Esophagus squamous epithelium (tissue), 5 donors: ENCODE data around the gene COPS3. TPM values are rescaled to one million over a fixed set of nuclear protein-coding genes. Genes with fewer than 3 reads are reported as not detected.

Experiments
- DNase-seq: peaks from one replicate; lab custom pipeline; 2025; lab: John Stamatoyannopoulos, UW
- H3K27ac ChIP-seq, 4 donors: fragments of 200-600 bp; sonication (generic); one replicate each; pipeline ENCODE4 v1.5.1; 2016 to 2019; ENCODE audit warnings: mild to moderate bottlenecking in 1 of 4
- H3K27me3 ChIP-seq, 4 donors: fragments of 200-600 bp; sonication (generic); 1 replicate in 3 of 4; 2 replicates in 1 of 4; pipeline versions ENCODE4 v1.5.1 to v1.6.0; 2017 to 2021; ENCODE audit warnings: antibody characterized with exemption in 1 of 4
- H3K36me3 ChIP-seq, 3 donors: fragments of 200-600 bp; sonication (generic); one replicate each; pipeline ENCODE4 v1.5.1; 2016 to 2019
- H3K4me1 ChIP-seq, 3 donors: fragments of 200-600 bp; sonication (generic); one replicate each; pipeline ENCODE4 v1.5.1; 2017 to 2019
- H3K4me3 ChIP-seq, 4 donors: fragments of 200-600 bp; sonication (generic); 1 replicate in 3 of 4; 2 replicates in 1 of 4; pipeline ENCODE4 v1.5.1; 2016 to 2019; ENCODE audit warnings: mild to moderate bottlenecking in 2 of 4, moderate library complexity in 1 of 4
- H3K9me3 ChIP-seq, 3 donors: fragments of 200-600 bp; sonication (generic); one replicate each; pipeline ENCODE4 v1.5.1; 2016 to 2019
- POLR2A ChIP-seq, 4 donors: fragments of 450-650 bp; IDR thresholded peaks; one replicate each; pipeline ENCODE4 v1.6.1; 2017; ENCODE audit warnings: antibody characterized with exemption in 4 of 4, mild to moderate bottlenecking in 4 of 4, moderate library complexity in 3 of 4
- WGBS, 2 donors: methylation state at CpG; one replicate each; pipeline ENCODE4 v1.1.5; 2018; 5-methylcytosine and 5-hydroxymethylcytosine counted together
- intact Hi-C: fragments of 100-400 bp; cut with DNase I; formaldehyde crosslinking; loops from one replicate; pipeline ENCODE4 v1.15.0; 2022
- total RNA-seq, 4 donors: library from RNA; depleted of rRNA; stranded (reverse); fragments of >200 nt; gene quantifications; one replicate each; pipeline ENCODE4 v1.1.0, GENCODE V29; 2016
- TF ChIP-seq, protein P1 (sequence below), 6 experiments: fragments of 450-650 bp in 4 of 6; fragments of 200-600 bp in 2 of 6; sonication (generic) in 2 of 6; IDR thresholded peaks; one replicate each; pipeline ENCODE4 v1.5.1; 2016 to 2019; ENCODE audit warnings: antibody characterized with exemption in 6 of 6, mild to moderate bottlenecking in 4 of 6, moderate library complexity in 4 of 6
- donor health status: DM: yes; HTN: yes; CAD: no.

The COPS3 gene
- total RNA-seq, 4 donors from 2014 or later = 34.0 to 91.6 (median 68.7) TPM

DNA sequence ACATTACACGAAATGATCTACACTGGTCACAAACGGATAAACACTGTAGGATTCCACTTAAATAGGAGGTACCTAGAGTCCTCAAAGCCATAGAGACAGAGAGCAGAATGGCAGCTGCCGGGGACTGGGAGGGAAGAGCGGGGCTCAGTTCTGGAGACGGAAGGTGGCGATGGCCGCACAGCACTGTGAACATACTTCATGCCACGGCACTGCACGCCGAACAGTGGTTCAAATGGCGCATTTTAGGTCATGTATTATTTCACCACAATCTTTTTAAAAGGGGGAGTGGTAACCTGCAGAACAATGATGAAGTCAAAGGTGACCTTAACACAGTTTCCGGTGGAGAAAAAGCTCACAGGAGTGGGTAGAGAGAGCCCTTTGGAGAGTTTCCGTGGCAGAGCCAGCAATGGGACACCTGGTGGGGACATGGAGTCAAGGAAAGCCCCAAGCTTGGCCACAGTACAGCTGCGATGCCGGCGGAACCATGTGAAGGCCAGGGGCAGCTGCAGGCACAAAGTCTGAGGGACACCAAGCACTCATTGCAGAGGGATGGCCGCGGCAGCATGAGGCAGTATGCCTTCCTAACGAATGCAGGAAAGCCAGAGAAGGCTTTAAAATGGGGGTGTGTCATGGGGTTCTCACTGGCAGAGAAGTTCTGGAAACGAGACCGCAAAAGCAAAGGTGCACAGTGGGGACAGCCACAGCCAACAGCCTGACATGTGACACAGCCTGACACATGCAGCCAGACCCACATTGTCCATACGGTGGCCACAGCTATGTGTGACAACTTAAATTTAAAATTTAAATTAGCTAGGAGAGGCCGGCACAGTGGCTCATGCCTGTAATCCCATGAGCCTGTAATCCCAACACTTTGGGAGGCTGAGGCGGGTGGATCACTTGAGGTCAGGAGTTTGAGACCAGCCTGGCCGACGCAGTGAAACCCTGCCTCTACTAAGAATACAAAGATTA lies 51.3 kb downstream of the COPS3 start:
- Histone ChIP-seq H3K9me3 (no peaks in the 10 kb centered on the region), H3K27me3 (no peaks in the 10 kb centered on the region), H3K27ac (no peak overlapping the region), H3K4me3 (no peak overlapping the region), H3K36me3 (peaks cover 40 to 83% (median 65%) of the 10 kb centered on the region in 3 donors), H3K4me1 (peaks cover 0 to 20% (median 2%) of the 10 kb centered on the region in 3 donors)
- TF ChIP-seq, protein P1, sequence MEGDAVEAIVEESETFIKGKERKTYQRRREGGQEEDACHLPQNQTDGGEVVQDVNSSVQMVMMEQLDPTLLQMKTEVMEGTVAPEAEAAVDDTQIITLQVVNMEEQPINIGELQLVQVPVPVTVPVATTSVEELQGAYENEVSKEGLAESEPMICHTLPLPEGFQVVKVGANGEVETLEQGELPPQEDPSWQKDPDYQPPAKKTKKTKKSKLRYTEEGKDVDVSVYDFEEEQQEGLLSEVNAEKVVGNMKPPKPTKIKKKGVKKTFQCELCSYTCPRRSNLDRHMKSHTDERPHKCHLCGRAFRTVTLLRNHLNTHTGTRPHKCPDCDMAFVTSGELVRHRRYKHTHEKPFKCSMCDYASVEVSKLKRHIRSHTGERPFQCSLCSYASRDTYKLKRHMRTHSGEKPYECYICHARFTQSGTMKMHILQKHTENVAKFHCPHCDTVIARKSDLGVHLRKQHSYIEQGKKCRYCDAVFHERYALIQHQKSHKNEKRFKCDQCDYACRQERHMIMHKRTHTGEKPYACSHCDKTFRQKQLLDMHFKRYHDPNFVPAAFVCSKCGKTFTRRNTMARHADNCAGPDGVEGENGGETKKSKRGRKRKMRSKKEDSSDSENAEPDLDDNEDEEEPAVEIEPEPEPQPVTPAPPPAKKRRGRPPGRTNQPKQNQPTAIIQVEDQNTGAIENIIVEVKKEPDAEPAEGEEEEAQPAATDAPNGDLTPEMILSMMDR (IDR thresholded peaks at IDR 0.05) = no peak
- TF ChIP-seq POLR2A (IDR thresholded peaks at IDR 0.05) = no peak
- WGBS, 2 donors = 90% methylated on average over 21 to 25 of the region's 26 CpGs
- intact Hi-C loops = loop anchor here (10.0 kb wide), 1 partner anchor 85 kb away; no protein-coding TSS in a partner anchor
- DNase-seq = no peak

DNA sequence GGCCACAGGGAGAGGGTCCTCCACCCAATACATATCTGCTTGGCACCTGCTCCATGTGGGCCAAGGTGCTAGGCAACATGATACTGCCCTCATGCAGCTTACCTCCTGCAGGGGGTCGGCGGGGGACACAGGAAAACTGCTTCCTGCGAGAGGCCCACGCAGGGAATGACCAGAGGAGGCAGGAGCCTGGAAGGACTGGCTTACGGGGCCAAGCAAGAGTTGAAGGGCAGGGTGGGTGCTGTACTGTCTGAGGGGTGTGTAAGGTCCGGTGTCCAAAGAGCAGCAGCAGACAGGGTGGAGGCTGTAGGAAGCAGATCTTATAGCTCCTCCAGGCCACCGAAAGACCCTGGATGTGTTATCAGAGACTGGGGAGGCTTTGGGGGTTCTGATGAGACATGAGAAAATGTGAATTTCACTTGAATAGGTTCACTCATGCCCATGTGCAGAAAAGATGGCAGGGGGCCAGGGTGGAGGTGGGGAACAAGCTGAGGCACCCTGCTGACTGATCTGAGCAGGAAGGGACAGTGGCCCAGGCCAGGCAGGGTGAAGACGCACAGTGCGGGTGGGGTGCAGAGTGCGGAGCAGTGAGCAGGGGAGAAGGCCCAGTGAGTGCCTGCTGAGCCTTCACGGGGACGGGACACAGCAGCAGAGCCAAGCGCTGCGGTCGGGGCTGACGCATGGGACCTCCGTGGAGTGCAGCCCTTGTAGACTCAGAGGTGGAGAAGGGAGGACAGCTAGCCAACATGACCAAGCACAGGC lies 52.3 kb downstream of the COPS3 start:
- Histone ChIP-seq H3K27ac (no peak overlapping the region), H3K9me3 (no peaks in the 10 kb centered on the region), H3K4me3 (no peak overlapping the region), H3K4me1 (peaks cover 0 to 10% (median 0%) of the 10 kb centered on the region in 3 donors), H3K27me3 (no peaks in the 10 kb centered on the region), H3K36me3 (peaks cover 49 to 93% (median 74%) of the 10 kb centered on the region in 3 donors)
- no peak for DNase-seq
- intact Hi-C loops = no loop called here
- WGBS, 2 donors = 89 to 90% methylated on average over 15 to 17 of the region's 17 CpGs
- TF ChIP-seq, protein P1 (IDR thresholded peaks at IDR 0.05) = no peak

DNA sequence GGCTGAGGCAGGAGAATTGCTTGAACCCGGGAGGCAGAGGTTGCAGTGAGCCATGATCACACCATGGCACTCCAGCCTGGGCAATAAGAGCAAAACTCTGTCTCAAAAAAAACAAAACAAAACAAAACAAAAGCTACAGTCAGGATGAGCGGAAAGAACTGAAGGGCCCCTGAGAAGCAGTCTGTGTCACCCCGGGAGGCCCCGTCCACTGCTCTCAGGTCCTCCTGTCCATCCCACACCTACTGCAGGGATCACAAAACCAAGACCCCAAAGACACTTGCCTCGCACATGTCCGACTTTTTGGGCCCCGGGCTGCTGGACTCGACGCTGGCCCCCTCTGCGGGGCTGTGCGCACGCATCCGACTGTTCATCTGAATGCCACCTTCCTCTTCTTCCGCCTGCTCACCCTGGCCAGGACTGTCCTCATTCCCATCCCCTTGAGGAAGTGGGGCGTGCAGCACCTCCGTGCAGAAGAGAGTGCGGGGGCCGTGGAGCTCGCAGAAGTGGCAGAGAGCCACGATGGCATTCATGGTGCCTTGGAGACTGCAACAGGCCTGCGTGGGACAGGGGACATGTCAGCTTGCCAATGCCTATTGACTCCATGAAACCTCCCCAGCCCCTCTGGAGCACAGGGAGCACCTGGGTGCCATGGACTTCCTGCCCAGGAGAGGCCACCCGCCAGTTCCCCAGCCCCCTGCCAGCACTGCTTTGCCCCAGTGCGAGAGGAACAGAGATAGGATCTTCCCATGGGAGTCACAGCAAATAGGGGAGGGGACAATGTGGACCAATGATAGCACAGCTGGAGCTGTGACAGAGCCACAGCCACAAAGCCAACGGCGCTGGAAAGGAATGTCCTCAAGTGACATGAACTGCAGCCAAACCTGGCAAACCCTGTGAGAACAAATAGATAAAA lies 53.2 kb downstream of the COPS3 start:
- DNase-seq = no peak
- H3K27ac ChIP-seq = no peak overlapping the region
- no peak overlapping the region for H3K4me3 ChIP-seq
- WGBS, 2 donors = 86 to 94% methylated on average over 8 to 21 of the region's 25 CpGs
- H3K27me3 ChIP-seq = no peaks in the 10 kb centered on the region
- H3K4me1 ChIP-seq = peaks cover 0 to 4% (median 0%) of the 10 kb centered on the region in 3 donors
- no peak for TF ChIP-seq POLR2A (IDR thresholded peaks at IDR 0.05)
- TF ChIP-seq, protein P1 (IDR thresholded peaks at IDR 0.05) = no peak
- H3K9me3 ChIP-seq = no peaks in the 10 kb centered on the region
- intact Hi-C loops = no loop called here
- peaks cover 56 to 100% (median 80%) of the 10 kb centered on the region in 3 donors for H3K36me3 ChIP-seq

DNA sequence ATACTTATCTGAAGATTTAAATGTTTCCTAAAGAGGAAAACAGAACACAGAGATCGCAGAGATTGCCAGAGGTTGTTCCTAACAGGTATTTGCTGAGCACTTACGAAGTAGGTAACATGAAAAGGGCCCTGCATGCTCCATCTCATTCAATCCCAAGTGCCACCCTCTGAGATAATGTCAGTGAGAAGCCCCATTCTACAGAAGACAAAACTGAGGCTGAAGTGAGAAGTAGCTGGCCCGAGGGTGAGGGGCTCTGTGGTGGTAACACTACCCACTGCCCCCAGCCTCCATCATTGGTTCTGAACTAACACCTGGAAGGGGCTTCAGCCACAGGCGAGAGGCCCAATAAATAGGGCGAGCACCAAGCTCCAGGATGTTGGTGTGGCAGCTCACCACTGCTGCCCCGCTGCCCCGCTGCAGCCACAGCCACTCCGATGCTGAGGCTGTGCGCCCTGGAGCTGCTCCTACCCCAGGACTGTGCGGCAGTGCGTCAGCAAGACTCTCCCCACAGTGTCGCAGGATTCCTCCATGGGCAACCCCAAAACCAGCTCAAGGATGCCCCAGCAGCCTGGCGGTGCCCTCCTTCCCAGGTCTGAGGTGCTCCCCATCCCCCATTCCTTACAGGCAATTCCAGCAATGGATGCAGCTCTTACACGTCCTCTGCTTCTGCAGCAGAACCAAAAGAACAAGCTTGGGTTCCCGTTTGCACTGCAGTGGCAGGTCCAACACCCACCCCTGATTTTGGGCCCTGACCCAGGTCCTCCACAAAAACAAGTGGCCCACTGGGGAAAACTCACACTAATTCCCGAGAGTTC lies 54.4 kb downstream of the COPS3 start:
- intact Hi-C loops = no loop called here
- TF ChIP-seq POLR2A (IDR thresholded peaks at IDR 0.05) = no peak
- TF ChIP-seq, protein P1 (IDR thresholded peaks at IDR 0.05) = no peak
- Histone ChIP-seq H3K36me3 (peaks cover 59 to 100% (median 86%) of the 10 kb centered on the region in 3 donors), H3K27ac (no peak overlapping the region), H3K4me1 (no peaks in the 10 kb centered on the region), H3K4me3 (no peak overlapping the region), H3K27me3 (no peaks in the 10 kb centered on the region), H3K9me3 (no peaks in the 10 kb centered on the region)
- WGBS, 2 donors = 94 to 97% methylated on average over 10 to 11 of the region's 16 CpGs
- no peak for DNase-seq
